Gastroesophageal sphincter (tissue), 3 donors: ENCODE measurements around the gene ACOXL.

ENCODE experiments used
- CTCF ChIP-seq, 4 experiments: fragments of 200-600 bp in 2 of 4; fragments of 450-650 bp in 2 of 4; sonication (generic) in 1 of 4; IDR thresholded peaks; one replicate each; pipeline ENCODE4 v1.5.1; 2017 to 2019; ENCODE audit warnings: antibody characterized with exemption in 4 of 4, mild to moderate bottlenecking in 2 of 4, moderate library complexity in 2 of 4
- POLR2A ChIP-seq, 2 donors: fragments of 450-650 bp; IDR thresholded peaks; one replicate each; pipeline ENCODE4 v1.6.1; 2017; ENCODE audit warnings: antibody characterized with exemption in 2 of 2, mild to moderate bottlenecking in 2 of 2, moderate library complexity in 1 of 2

- TF ChIP-seq CTCF (IDR thresholded peaks at IDR 0.05) (no peak), POLR2A (IDR thresholded peaks at IDR 0.05) (no peak)
Observed at GRCh38 chr2:111154758-111155157, 422.4 kb downstream of the ACOXL start.
